SH-SY5Y (cell line): ENCODE results near the gene TMEM106B.

Experiments used
- GATA2 ChIP-seq: IDR thresholded peaks from 2 replicates; pipeline ENCODE4 v1.6.1; 2011; ENCODE audit warnings: mild to moderate bottlenecking, low read depth, low read length
- GATA3 ChIP-seq: IDR thresholded peaks from 2 replicates; pipeline ENCODE4 v1.6.1; 2011; ENCODE audit warnings: low read depth, mild to moderate bottlenecking, low read length, moderate library complexity

The TMEM106B gene

DNA sequence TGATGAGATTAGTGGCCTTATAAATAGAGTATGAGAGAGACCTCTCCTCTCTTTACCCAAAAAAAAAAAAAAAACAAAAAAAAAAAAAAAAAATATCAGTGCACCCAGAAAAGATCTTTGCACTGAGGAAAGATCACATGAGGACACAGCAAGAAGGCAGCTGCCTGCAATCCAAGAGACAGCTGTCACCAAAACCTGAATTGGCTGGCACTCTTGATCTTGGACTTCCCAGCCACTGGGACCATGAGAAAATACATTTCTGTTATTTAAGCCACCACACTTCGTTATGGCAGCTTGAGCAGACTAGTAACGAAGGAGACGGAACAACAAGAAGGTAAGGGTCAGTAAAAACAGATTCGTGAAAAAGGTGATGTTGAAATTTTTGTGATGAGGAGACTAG, 47.0 kb downstream of the TMEM106B start:
- TF ChIP-seq GATA3 (no peak), GATA2 (no peak)

DNA sequence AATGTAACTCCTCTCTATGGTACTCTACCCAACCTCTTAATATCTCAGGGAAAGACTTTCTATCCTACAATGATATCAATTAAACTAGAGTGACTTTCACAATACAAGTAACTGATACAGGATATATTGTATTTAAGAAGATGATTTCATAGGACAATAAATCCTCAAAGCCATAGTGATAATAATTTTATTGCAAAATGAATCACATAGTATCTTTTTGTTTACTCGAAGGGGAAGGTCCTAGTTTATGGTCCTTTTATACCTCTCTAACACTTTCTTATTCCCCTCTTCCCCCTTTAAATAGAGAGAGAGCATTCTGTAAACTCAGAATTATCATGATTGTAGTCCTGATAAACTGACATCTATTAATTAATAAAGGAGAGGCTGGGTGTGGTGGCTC, 56.4 kb downstream of the TMEM106B start:
- TF ChIP-seq GATA3 = no peak
- no peak for TF ChIP-seq GATA2

DNA sequence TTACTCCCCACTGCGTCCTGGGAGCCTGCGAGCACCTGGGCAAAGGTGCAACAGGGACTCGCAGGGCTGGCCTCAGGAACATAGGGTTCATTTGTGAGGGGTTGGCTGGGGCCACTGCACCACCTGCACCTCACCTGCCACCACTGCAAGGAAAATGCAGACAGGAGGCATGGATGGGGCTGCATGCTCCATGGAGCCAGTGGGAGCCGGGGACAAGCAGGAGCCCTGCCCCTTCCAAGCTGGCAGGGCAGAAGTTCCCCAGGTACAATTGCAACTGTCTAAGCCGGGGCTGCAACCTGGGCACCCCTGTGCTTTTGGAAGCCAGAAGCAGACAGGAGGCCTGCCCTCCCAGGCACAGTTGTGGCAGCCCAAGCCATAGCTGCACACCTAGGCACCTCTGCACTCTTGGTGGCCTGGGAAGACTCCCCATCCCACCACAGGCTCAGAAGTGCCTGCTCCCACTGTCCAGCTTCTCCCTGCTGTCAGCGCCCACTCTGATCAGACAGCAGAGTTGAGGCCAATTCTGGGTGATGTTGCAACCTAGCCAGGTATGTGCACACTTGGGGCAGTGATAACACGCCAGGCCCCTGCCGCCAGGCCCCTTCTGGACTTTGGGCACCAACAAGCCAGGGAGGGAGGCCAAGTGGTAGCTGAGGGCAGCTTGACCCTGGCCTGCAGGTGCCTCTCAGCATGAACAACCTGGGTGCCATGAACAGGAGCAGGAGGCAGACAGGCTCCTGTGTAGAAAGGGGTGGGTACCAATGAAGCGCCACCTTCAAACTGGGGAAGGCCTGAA, 58.2 kb downstream of the TMEM106B start:
- TF ChIP-seq GATA3 = no peak
- TF ChIP-seq GATA2 = no peak

- no peak for TF ChIP-seq GATA2
- no peak for TF ChIP-seq GATA3
These were observed 69.9 kb downstream of the TMEM106B start for GRCh38 chr7:12281038-12281437.

DNA sequence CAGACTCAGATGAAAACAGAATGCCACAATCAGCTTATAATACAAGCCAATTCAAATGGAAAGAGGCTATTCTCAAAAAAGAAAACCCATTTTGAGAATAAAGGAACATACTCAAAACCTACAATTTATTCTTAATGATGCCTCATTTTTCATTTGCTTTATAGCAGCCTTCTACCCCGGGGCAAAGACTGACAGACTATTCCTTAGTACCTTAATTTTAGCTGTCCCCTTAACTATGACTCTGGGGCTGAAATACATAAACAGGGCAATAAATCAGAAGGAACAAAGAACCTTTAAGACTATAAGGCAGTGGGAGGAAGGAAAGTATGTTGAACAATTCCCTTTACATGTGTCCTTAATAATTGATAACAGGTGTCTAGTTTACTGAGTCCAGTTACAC, 76.8 kb downstream of the TMEM106B start:
- no peak for TF ChIP-seq GATA3
- TF ChIP-seq GATA2 = no peak

GRCh38 chr7:12289996-12290395, 78.9 kb downstream of the TMEM106B start:
- no peak for TF ChIP-seq GATA2
- TF ChIP-seq GATA3 = no peak

GRCh38 chr7:12290761-12291160, 79.7 kb downstream of the TMEM106B start:
- no peak for TF ChIP-seq GATA2
- TF ChIP-seq GATA3 = no peak

DNA sequence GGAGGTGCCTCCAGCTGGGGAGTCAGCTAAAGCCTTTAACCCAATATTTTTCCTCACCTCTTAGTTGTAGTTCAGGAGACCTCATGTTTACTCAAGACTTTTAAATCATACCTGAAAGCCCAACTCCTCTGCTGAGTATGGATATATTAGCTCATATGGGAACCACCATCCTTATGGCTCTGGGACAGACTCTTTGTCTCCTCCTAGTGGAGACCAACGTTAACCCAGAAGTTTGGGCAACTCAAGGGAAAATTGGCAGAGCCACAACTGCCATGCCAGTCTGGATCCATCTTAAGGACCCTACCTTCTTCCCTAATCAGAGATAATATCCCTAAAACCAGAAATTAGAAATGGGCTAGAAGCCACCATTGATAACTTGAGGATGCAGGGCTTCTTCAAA, 80.8 kb downstream of the TMEM106B start:
- TF ChIP-seq GATA2 (no peak), GATA3 (no peak)
